ENCODE measurements around the gene RAP2C. TPM values are rescaled to one million over a fixed set of nuclear protein-coding genes. Genes with fewer than 3 reads are reported as not detected.

RAP2C gene
- total RNA-seq, 1 donor from 2014 or later = 29.0 TPM

GRCh38 chrX:132209527-132209926 lies 9.7 kb downstream of the RAP2C start:
- H3K4me1 Mint-ChIP-seq (ENCODE audit: low read depth, unreplicated experiment) = peaks cover 2% of the 10 kb centered on the region
- FAIRE-seq = peak; percentile 99

GRCh38 chrX:132208422-132208821 lies 10.8 kb downstream of the RAP2C start:
- H3K9ac ChIP-seq (ENCODE audit: low read length) = no peak overlapping the region
- no peak overlapping the region for H2AFZ ChIP-seq (ENCODE audit: low read depth, low read length)
- Mint-ChIP-seq H3K27ac (ENCODE audit: unreplicated experiment) (no peak overlapping the region), H3K4me3 (ENCODE audit: unreplicated experiment) (no peak overlapping the region), H3K9me3 (ENCODE audit: unreplicated experiment) (no peaks in the 10 kb centered on the region), H3K27me3 (ENCODE audit: low read depth, unreplicated experiment) (no peaks in the 10 kb centered on the region), H3K4me1 (ENCODE audit: low read depth, unreplicated experiment) (peaks cover 2% of the 10 kb centered on the region), H3K36me3 (ENCODE audit: low read depth, unreplicated experiment) (no peaks in the 10 kb centered on the region)
- TF ChIP-seq EZH2 (IDR thresholded peaks at IDR 0.05; ENCODE audit: insufficient read depth, low read length) (no peak), CTCF (IDR thresholded peaks at IDR 0.05; ENCODE audit: insufficient read depth, low read depth, low read length) (no peak)
- FAIRE-seq (no peak), DNase-seq (ENCODE audit: low read depth) (no peak)
- H3K9me3 ChIP-seq (ENCODE audit: insufficient read depth, low read depth, low read length) = no peaks in the 10 kb centered on the region
- peaks cover 11% of the 10 kb centered on the region for H4K20me1 ChIP-seq (ENCODE audit: insufficient read depth, low read length)
- no peak overlapping the region for H3K27ac ChIP-seq (ENCODE audit: low read depth, low read length)
- peaks cover 6% of the 10 kb centered on the region for H3K36me3 ChIP-seq (ENCODE audit: insufficient read depth, low read length)
- H3K4me1 ChIP-seq (ENCODE audit: insufficient read depth, low read length) = no peaks in the 10 kb centered on the region
- H3K4me2 ChIP-seq (ENCODE audit: low read length) = no peak overlapping the region
- no peak overlapping the region for H3K4me3 ChIP-seq (ENCODE audit: insufficient read depth, low read depth, low read length)
- peaks cover 43% of the 10 kb centered on the region for H3K79me2 ChIP-seq (ENCODE audit: insufficient read depth, low read length)
- H3K27me3 ChIP-seq (ENCODE audit: insufficient read depth, low read length) = no peaks in the 10 kb centered on the region

More at GRCh38 chrX:132209527-132209926, 9.7 kb downstream of the RAP2C start:
- H3K4me3 Mint-ChIP-seq (ENCODE audit: unreplicated experiment) = no peak overlapping the region
- no peaks in the 10 kb centered on the region for H3K27me3 Mint-ChIP-seq (ENCODE audit: low read depth, unreplicated experiment)
- no peak overlapping the region for H2AFZ ChIP-seq (ENCODE audit: low read depth, low read length)
- no peak overlapping the region for H3K27ac ChIP-seq (ENCODE audit: low read depth, low read length)
- H3K4me3 ChIP-seq (ENCODE audit: insufficient read depth, low read depth, low read length) = no peak overlapping the region
- H3K9me3 Mint-ChIP-seq (ENCODE audit: unreplicated experiment) = no peaks in the 10 kb centered on the region
- peak; percentile 9 for DNase-seq (ENCODE audit: low read depth)
- no peak overlapping the region for H3K9ac ChIP-seq (ENCODE audit: low read length)
- no peaks in the 10 kb centered on the region for H3K4me1 ChIP-seq (ENCODE audit: insufficient read depth, low read length)
- H3K27me3 ChIP-seq (ENCODE audit: insufficient read depth, low read length) = no peaks in the 10 kb centered on the region
- peaks cover 15% of the 10 kb centered on the region for H4K20me1 ChIP-seq (ENCODE audit: insufficient read depth, low read length)
- H3K79me2 ChIP-seq (ENCODE audit: insufficient read depth, low read length) = peaks cover 47% of the 10 kb centered on the region
- no peak for TF ChIP-seq CTCF (IDR thresholded peaks at IDR 0.05; ENCODE audit: insufficient read depth, low read depth, low read length)
- no peak for TF ChIP-seq EZH2 (IDR thresholded peaks at IDR 0.05; ENCODE audit: insufficient read depth, low read length)
- H3K4me2 ChIP-seq (ENCODE audit: low read length) = no peak overlapping the region
- H3K36me3 Mint-ChIP-seq (ENCODE audit: low read depth, unreplicated experiment) = no peaks in the 10 kb centered on the region
- H3K9me3 ChIP-seq (ENCODE audit: insufficient read depth, low read depth, low read length) = no peaks in the 10 kb centered on the region
- H3K36me3 ChIP-seq (ENCODE audit: insufficient read depth, low read length) = peaks cover 6% of the 10 kb centered on the region
- no peak overlapping the region for H3K27ac Mint-ChIP-seq (ENCODE audit: unreplicated experiment)

DNA sequence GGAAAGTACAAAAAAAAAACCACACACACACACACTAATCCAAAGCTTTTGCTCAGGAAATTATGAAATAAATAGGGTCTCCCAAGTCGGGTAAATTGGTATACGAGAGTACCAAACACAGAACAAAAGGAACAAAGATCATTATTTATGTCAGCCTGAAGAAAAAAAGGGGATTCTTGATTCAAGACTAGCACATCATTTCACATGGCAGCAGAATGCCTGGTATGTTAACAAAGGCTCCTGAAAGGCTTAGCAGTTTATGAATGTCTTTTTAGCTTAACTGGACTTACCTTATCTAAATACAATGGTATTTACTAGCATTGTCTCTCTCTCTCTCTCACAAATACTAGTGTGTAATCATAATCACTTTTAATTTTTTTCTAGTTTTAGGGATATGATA lies 11.3 kb downstream of the RAP2C start:
- Mint-ChIP-seq H3K4me3 (ENCODE audit: unreplicated experiment) (no peak overlapping the region), H3K36me3 (ENCODE audit: low read depth, unreplicated experiment) (no peaks in the 10 kb centered on the region), H3K9me3 (ENCODE audit: unreplicated experiment) (no peaks in the 10 kb centered on the region), H3K4me1 (ENCODE audit: low read depth, unreplicated experiment) (peaks cover 2% of the 10 kb centered on the region), H3K27ac (ENCODE audit: unreplicated experiment) (no peak overlapping the region), H3K27me3 (ENCODE audit: low read depth, unreplicated experiment) (no peaks in the 10 kb centered on the region)
- Histone ChIP-seq H3K36me3 (ENCODE audit: insufficient read depth, low read length) (peaks cover 6% of the 10 kb centered on the region), H3K4me1 (ENCODE audit: insufficient read depth, low read length) (no peaks in the 10 kb centered on the region), H4K20me1 (ENCODE audit: insufficient read depth, low read length) (peaks cover 11% of the 10 kb centered on the region), H3K79me2 (ENCODE audit: insufficient read depth, low read length) (peaks cover 41% of the 10 kb centered on the region), H3K27ac (ENCODE audit: low read depth, low read length) (no peak overlapping the region), H3K4me3 (ENCODE audit: insufficient read depth, low read depth, low read length) (no peak overlapping the region), H3K27me3 (ENCODE audit: insufficient read depth, low read length) (no peaks in the 10 kb centered on the region), H3K4me2 (ENCODE audit: low read length) (no peak overlapping the region), H3K9ac (ENCODE audit: low read length) (no peak overlapping the region), H3K9me3 (ENCODE audit: insufficient read depth, low read depth, low read length) (no peaks in the 10 kb centered on the region), H2AFZ (ENCODE audit: low read depth, low read length) (no peak overlapping the region)
- FAIRE-seq (peak; percentile 83), DNase-seq (ENCODE audit: low read depth) (no peak)
- TF ChIP-seq CTCF (IDR thresholded peaks at IDR 0.05; ENCODE audit: insufficient read depth, low read depth, low read length) = no peak
- TF ChIP-seq EZH2 (IDR thresholded peaks at IDR 0.05; ENCODE audit: insufficient read depth, low read length) = no peak

All from astrocyte (in vitro differentiated cells and primary cell).